GM18868 (cell line): ENCODE data around the gene CEACAM16.

Experiments
- ATAC-seq: cut with Tn5 transposase; IDR thresholded peaks from one replicate; pipeline ENCODE4 v1.9.1; 2021; ENCODE audit warnings: mild to moderate bottlenecking, moderate library complexity; ENCODE audit not compliant: unreplicated experiment

Gene CEACAM16

GRCh38 chr19:44744871-44745332, 46.0 kb downstream of the CEACAM16 start:
- ATAC-seq = no peak

DNA sequence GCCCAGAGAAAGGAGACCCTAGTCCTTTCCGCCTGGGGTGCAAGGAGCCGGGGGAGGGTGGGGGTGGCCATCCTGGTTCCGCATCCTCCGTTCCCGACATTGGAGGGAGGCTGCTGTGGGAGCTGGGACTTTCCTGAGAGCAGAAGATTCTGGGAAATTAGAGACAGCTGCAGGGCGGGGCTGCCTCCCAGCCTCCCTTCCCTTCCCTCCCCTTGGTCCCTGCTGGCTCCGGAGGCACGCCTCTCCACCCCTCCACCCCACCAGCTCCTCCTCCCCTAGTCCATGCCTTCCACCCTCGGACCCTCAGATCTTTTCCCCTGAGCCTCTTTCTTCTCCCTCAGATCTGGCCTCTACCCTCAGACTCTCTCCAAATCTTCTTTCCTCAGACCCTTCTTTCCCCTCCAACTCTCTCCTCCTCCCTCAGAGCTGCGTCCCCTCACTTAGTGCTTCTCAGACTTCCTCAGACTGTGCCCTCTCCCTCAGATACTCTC, 46.4 kb downstream of the CEACAM16 start:
- no peak for ATAC-seq

- ATAC-seq = no peak
Measured at GRCh38 chr19:44745887-44746600, 47.1 kb downstream of the CEACAM16 start.

- no peak for ATAC-seq
Measured at GRCh38 chr19:44746616-44746945, 47.6 kb downstream of the CEACAM16 start.

GRCh38 chr19:44746946-44747738, 48.2 kb downstream of the CEACAM16 start:
- peak; percentile 51 for ATAC-seq

DNA sequence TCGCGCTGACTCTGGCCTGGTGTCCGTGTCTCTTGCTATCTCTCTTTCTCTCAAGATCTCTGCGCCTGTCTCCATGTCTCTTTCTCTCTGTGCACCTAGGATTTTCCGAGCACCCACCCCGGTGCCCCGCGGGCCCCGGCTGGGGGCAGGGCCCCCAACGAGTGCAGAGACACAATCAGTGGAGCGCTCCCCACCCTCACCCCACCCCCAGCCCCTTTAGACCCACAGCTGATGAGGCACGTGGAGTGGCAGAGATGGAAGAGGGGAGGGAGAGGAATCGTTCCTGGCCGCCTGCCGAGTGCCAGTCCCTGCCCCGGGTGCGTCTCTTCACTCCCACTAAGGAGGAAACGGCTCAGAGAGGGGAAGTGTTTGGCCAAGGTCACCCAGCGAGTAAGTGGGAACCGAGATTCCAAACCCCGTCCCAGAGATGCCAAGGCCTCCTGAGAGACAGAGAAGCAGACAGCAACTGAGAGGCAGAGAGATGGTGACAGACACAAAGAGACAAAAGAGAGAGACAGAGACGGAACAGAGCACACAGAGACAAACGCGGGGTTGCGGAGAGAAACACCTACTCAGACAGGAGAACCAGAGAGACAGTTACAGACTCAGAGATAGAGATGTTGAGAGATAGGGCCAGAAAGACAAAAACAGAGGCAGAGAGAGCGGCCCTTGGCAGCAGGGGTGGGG, 48.9 kb downstream of the CEACAM16 start:
- ATAC-seq = no peak

DNA sequence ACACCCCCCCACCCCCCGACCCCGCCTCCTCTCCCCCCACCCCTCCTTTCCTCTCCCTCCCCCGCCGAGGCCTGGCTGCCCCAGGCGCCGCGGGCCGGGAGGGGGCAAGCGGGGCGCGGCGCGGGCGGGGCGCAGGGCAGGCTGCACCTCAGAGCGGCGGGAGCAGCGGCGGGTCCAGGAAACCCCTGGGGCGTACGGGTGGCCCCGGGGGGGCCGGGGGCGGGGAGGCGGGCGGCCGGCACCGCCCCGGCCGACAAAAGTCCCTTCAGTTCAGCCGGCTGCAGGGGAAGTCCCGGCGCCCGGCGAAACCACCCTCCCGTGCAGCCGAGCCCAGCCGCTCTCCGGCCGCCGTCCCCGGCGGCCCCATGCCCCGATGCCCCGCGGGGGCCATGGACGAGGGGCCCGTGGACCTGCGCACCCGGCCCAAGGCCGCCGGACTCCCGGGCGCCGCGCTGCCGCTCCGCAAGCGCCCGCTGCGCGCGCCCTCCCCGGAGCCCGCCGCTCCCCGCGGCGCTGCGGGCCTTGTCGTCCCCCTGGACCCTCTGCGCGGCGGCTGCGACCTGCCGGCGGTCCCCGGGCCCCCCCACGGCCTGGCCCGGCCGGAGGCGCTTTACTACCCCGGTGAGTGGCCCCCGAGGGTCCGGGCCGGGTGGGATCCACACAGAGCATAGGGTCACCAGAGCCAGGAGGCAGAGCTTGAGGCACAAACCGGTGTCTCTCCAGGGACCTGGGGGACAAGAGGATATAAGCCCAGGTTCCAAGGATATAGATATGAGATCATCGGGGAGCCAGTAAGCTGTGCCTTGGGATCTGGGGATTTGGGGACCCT, 49.7 kb downstream of the CEACAM16 start, which contains the start of gene BCL3:
TSS of gene BCL3 (plus strand) at position 283 of the 829 bp plus-strand sequence. CDS start at position 366, 83 bp downstream.
- ATAC-seq = peak; percentile 25

DNA sequence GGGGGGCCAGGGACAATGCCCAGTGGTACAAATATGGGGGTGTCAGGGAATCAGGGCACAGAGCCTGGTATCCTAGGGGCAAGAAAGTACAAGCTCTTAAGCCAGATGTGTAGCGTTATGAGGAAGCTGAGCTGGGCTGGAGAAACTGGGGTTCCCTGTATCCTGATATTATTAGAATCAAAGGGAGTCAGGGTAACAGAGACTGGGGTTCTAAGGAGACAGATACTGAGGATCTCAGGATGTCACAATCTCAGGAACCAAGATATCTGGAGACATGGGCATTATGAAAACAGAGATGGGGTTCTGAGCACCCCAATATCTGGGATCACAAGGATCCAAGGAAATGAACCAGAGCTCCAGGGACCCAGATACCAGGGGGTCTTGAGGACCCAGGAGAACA, 50.3 kb downstream of the CEACAM16 start:
- no peak for ATAC-seq

- ATAC-seq = no peak
Measured at GRCh38 chr19:44749994-44750393, 51.0 kb downstream of the CEACAM16 start.

DNA sequence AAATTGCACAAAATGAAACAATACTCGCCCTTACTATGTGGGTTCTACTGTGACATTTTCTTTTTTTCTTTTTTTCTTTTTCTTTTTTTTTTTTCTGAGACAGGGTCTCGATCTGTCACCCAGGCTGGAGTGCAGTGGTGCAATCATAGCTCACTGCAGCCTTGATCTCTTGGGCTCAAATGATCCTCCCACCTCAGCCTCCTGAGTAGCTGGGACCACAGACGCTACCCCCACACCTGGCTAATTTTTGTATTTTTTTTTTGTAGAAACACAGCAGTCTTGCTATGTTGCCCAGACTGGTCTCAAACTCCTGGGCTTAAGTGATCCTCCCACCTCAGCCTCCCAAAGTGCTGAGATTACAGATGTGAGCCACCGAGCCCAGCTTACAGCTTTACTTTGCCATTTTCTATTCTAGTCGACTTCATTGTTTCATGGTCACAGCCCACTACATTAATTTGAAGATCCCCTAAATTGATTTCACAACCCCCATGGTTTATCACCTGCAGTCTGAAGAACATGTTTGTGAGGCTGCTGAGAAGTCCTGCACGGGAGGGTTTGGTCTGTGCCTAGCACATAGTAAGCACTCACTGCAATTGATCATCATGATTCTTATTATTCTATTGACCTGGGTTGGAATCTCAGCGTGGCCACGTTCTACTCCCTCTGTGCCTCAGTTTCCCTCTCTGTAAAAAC, 53.3 kb downstream of the CEACAM16 start:
- ATAC-seq = no peak

DNA sequence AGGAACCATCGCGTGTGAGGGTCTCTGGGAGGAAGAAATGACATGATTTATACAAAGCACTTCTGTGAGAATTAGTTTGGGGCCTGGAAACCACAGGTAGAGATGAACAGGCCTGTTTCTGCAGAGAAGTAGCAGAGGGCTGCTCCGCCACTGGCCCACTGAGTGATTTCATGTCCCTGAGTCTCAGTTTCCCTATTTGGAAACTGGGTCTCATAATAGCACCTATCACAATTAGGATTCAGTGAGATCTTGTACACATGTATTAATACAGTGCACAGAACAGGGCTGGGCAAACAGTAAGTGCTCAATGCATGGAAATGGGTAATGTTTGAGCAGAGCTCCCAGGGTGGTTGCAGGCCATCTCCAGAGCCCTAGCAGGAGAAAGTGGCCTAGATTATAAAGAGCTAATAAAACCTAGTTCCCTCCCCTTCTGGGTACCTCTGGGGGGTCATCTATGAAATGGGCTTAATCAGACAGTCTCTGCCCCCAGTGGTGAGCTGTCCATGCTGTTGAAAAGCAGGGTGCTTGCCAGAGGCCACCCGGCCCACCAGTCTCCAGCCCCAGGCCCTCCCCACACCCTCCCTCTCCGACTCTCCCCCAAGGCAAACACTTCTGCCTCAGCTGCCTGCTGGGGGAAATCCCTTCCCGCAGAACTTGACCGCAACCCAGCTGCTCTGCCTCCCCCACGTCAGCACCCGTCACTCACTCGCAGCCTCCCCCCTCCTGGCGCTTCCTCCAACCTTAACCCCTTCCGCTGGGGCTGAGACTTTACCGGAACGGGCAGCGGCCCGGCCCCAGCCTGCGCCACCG, 54.1 kb downstream of the CEACAM16 start:
- peak; percentile 69 for ATAC-seq

DNA sequence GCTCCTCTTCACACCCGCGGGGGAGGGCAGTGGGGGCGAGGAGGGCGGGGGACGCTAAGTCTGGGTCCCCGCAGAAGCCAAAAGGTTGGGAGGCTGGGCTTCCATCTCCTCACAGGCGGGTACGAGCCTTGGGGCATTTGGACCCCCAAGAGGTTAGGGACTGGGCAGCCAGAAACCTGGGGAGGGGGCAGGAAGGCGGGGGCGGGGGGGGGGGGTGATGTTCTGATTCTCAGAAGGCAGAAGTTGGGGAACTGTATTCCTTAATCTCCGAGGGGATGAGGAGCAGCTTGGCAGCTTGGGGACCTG, 54.6 kb downstream of the CEACAM16 start:
- no peak for ATAC-seq

- peak; percentile 30 for ATAC-seq
Measured at GRCh38 chr19:44753932-44754749, 55.2 kb downstream of the CEACAM16 start.

DNA sequence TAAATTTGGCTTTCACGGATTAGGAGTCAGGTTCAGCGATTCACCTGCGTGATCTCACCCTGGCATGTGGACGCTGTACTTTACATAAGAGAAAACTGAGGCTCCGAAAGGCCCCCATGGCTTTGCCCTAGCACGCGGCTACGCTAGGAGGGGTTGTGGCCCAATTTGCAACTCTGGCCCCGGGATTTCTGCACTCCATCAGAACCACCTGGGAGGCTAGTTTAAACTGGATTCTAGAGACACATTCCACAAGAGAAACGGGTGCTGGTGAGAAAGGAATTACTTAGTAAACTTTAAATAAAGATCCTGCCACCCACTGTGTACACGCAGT, 55.8 kb downstream of the CEACAM16 start:
- ATAC-seq = no peak

GRCh38 chr19:44755219-44755618, 56.3 kb downstream of the CEACAM16 start:
- no peak for ATAC-seq

DNA sequence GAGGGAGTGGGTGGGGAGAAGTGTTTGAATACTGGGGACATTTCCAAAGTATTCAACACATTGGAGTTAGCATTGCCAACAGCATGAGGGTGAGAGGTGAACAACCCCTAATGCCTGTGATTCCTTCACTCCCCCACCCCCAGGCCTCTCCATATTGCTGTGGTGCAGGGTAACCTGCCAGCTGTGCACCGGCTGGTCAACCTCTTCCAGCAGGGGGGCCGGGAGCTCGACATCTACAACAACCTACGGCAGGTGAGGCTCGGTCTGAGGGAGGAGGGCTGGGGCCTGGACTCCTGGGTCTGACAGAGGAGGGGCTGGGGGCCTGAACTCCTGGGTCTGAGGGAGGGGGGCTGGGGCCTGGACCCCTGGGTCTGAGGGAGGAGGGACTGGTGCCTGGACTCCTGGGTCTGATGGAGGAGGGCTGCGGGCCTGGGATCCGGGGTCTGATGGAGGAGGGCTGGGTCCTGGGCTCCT, 57.2 kb downstream of the CEACAM16 start:
- no peak for ATAC-seq

- ATAC-seq = no peak
Measured at GRCh38 chr19:44757057-44757734, 58.2 kb downstream of the CEACAM16 start.
